Measurements from ENCODE around the gene HOXA5. TPM values are rescaled to one million over a fixed set of nuclear protein-coding genes. Genes with fewer than 3 reads are reported as not detected.

HOXA5 gene
- total RNA-seq, 2 experiments from 2014 or later = 3.4 to 7.4 TPM

DNA sequence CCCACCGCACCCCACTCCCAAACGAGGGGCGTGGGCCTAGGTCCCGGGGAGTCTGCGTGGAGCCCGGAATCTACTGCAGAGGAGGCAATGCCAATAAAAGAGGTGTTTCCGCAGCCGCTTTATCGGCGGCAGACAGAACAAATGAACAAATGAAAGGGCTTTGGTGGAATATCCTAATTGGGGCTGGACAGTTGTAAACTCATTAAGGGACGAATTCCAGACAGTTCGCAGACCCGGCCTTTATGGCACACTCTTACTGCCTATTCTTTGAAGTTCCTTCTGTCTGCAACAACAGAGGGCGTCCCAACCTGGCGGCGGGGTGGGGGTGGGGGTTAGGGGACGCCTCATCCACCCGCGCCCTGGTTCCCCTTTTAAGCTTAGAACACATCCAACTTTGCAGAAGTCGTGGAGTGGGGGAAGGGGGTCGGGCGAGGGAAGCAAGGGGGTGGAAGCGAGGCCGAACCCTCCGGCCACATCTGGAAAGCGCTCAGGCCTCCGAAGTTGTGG lies 17.8 kb upstream of the HOXA5 start:
- H3K36me3 ChIP-seq (ENCODE audit: insufficient read depth, low read length) = no peaks in the 10 kb centered on the region
- no peak for TF ChIP-seq EZH2phosphoT487 (IDR thresholded peaks at IDR 0.05; ENCODE audit: borderline replicate concordance, low read depth, low read length)
- peak; percentile 69; the same call in 1 of the 2 replicates for TF ChIP-seq CTCF (conservative IDR thresholded peaks at IDR 0.05; ENCODE audit: low read length)
- intact Hi-C loops (cut with micrococcal nuclease; ENCODE audit: unreplicated experiment) = loop anchor here (1.0 to 5.0 kb wide), 5 partner anchors 308 to 792 kb away; no protein-coding TSS in a partner anchor
- BruUV-seq (replicated peaks) = no TSS peak
- peak overlapping the region; percentile 90 for H2AFZ ChIP-seq (ENCODE audit: low read length)
- DNase-seq (ENCODE audit: low spot score) = no peak
- peaks cover 10% of the 10 kb centered on the region for H3K4me1 ChIP-seq (ENCODE audit: insufficient read depth, low read length, poor library complexity, severe bottlenecking)
- ChIA-PET POLR2A (interaction anchor here (0.5 kb wide), 1 partner anchor 21 kb away, joined by 3 read pairs; no protein-coding TSS in a partner anchor), CTCF (ENCODE audit: unreplicated experiment) (interaction anchor here (0.6 to 1.4 kb wide), 9 partner anchors 14 to 1269 kb away, joined by 3 to 23 read pairs (median 4); no protein-coding TSS in a partner anchor)
- H3K27ac ChIP-seq (ENCODE audit: low read depth, low read length, poor library complexity, severe bottlenecking) = no peak overlapping the region
- H3K9me2 ChIP-seq (ENCODE audit: insufficient read depth, low read length) = no peaks in the 10 kb centered on the region
- H3K4me2 ChIP-seq (ENCODE audit: low read length) = peak overlapping the region; percentile 77
- H3K79me2 ChIP-seq (ENCODE audit: insufficient read depth, low read depth, low read length) = no peaks in the 10 kb centered on the region
- H4K20me1 ChIP-seq (ENCODE audit: insufficient read depth, low read length) = no peaks in the 10 kb centered on the region
- H3K4me3 ChIP-seq (ENCODE audit: low read depth, low read length, poor library complexity, severe bottlenecking) = peak overlapping the region; percentile 67
- no peaks in the 10 kb centered on the region for H3K9me3 ChIP-seq (ENCODE audit: low read length)

- H3K4me3 ChIP-seq (ENCODE audit: low read depth, low read length, poor library complexity, severe bottlenecking) = peak overlapping the region; percentile 67
Observed at GRCh38 chr7:27160546-27161213, 17.2 kb upstream of the HOXA5 start.

More at GRCh38 chr7:27160546-27161213, 17.2 kb upstream of the HOXA5 start:
- CTCF ChIA-PET (ENCODE audit: unreplicated experiment) = interaction anchor here (0.6 to 1.4 kb wide), 9 partner anchors 14 to 1268 kb away, joined by 3 to 23 read pairs (median 4); no protein-coding TSS in a partner anchor
- Histone ChIP-seq H3K36me3 (ENCODE audit: insufficient read depth, low read length) (no peaks in the 10 kb centered on the region), H3K4me1 (ENCODE audit: insufficient read depth, low read length, poor library complexity, severe bottlenecking) (peaks cover 15% of the 10 kb centered on the region), H3K4me2 (ENCODE audit: low read length) (peak overlapping the region; percentile 77), H3K27ac (ENCODE audit: low read depth, low read length, poor library complexity, severe bottlenecking) (no peak overlapping the region), H3K9me3 (ENCODE audit: low read length) (no peaks in the 10 kb centered on the region), H4K20me1 (ENCODE audit: insufficient read depth, low read length) (no peaks in the 10 kb centered on the region), H3K9me2 (ENCODE audit: insufficient read depth, low read length) (no peaks in the 10 kb centered on the region), H3K79me2 (ENCODE audit: insufficient read depth, low read depth, low read length) (no peaks in the 10 kb centered on the region), H2AFZ (ENCODE audit: low read length) (peak overlapping the region; percentile 90)
- intact Hi-C loops (cut with micrococcal nuclease; ENCODE audit: unreplicated experiment) = loop anchor here (1.0 to 5.0 kb wide), 5 partner anchors 308 to 791 kb away; no protein-coding TSS in a partner anchor
- POLR2A ChIA-PET = interaction anchor here (0.7 kb wide), 1 partner anchor 32 kb away, joined by 3 read pairs; no protein-coding TSS in a partner anchor
- peak; percentile 88 for DNase-seq (ENCODE audit: low spot score)
- TF ChIP-seq EZH2phosphoT487 (IDR thresholded peaks at IDR 0.05; ENCODE audit: borderline replicate concordance, low read depth, low read length) = no peak
- TF ChIP-seq CTCF (conservative IDR thresholded peaks at IDR 0.05; ENCODE audit: low read length) = peak; percentile 94
- no TSS peak for BruUV-seq (replicated peaks)

Data from OCI-LY7 (cell line).